Stimulated activated CD4-positive, alpha-beta T cell treated with anti-CD3 and anti-CD28 coated beads, Interleukin-1b, Interleukin-23, amount 100 ng/mL, for 48 hours (primary cell): ENCODE measurements around the gene RELB.

ENCODE experiments used
- DNase-seq: peaks from one replicate; pipeline ENCODE4 v3.0.0-alpha.2; 2020

RELB gene

GRCh38 chr19:45023048-45023447 is 21.8 kb downstream of the RELB start:
- no peak for DNase-seq

GRCh38 chr19:45025264-45025663 is 24.0 kb downstream of the RELB start:
- DNase-seq = no peak

- DNase-seq = no peak
Measured at GRCh38 chr19:45027371-45027770, 26.1 kb downstream of the RELB start.

- DNase-seq = no peak
Measured at GRCh38 chr19:45030825-45031224, 29.6 kb downstream of the RELB start.

GRCh38 chr19:45032421-45032820 is 31.2 kb downstream of the RELB start:
- no peak for DNase-seq

GRCh38 chr19:45035755-45036154 is 34.5 kb downstream of the RELB start:
- no peak for DNase-seq

- no peak for DNase-seq
Measured at GRCh38 chr19:45037393-45038169, 36.3 kb downstream of the RELB start.

- peak; percentile 86 for DNase-seq
Measured at GRCh38 chr19:45038931-45039893, 37.9 kb downstream of the RELB start, which contains the start of gene CLASRP. CLASRP (plus strand) TSS chr19:45039045; CDS start chr19:45040213, 1,168 bp downstream.

GRCh38 chr19:45040059-45040771 is 39.0 kb downstream of the RELB start:
- DNase-seq = no peak

- DNase-seq = no peak
Measured at GRCh38 chr19:45041125-45041524, 39.9 kb downstream of the RELB start.

GRCh38 chr19:45045671-45046353 is 44.5 kb downstream of the RELB start:
- no peak for DNase-seq

GRCh38 chr19:45046355-45046754 is 45.1 kb downstream of the RELB start:
- DNase-seq = no peak

- DNase-seq = no peak
Measured at GRCh38 chr19:45047188-45047797, 46.0 kb downstream of the RELB start.

- no peak for DNase-seq
Measured at GRCh38 chr19:45049073-45049736, 47.9 kb downstream of the RELB start.

GRCh38 chr19:45050036-45050435 is 48.8 kb downstream of the RELB start:
- DNase-seq = no peak

GRCh38 chr19:45051929-45052579 is 50.8 kb downstream of the RELB start:
- DNase-seq = no peak

GRCh38 chr19:45056831-45057230 is 55.6 kb downstream of the RELB start:
- DNase-seq = no peak

- no peak for DNase-seq
Measured at GRCh38 chr19:45057444-45057843, 56.2 kb downstream of the RELB start.

GRCh38 chr19:45058622-45059159 is 57.4 kb downstream of the RELB start:
- DNase-seq = no peak

GRCh38 chr19:45059258-45059965 is 58.1 kb downstream of the RELB start:
- peak; percentile 82 for DNase-seq
